ENCODE measurements around the gene IGSF3.

DNA sequence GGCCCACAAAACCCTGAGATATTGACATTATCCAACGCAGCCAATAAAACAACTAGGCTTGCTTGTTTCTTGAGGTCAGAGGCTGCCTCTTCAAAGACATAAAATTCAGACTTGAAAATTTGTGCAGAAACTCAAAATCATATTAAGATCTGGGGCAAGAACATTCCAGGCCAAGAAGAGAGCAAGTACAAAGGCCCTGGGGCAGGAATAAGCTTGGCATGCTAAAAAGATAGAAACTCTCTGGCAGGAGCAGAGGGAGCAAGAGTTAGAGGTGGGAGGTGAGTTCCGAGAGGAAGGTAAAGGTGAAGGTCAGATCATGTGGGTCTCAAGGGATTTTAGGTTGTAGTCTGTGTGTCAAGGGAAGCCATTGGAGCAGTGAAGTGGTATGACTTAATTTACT lies 8.8 kb upstream of the IGSF3 start:
- TF ChIP-seq, protein P1, sequence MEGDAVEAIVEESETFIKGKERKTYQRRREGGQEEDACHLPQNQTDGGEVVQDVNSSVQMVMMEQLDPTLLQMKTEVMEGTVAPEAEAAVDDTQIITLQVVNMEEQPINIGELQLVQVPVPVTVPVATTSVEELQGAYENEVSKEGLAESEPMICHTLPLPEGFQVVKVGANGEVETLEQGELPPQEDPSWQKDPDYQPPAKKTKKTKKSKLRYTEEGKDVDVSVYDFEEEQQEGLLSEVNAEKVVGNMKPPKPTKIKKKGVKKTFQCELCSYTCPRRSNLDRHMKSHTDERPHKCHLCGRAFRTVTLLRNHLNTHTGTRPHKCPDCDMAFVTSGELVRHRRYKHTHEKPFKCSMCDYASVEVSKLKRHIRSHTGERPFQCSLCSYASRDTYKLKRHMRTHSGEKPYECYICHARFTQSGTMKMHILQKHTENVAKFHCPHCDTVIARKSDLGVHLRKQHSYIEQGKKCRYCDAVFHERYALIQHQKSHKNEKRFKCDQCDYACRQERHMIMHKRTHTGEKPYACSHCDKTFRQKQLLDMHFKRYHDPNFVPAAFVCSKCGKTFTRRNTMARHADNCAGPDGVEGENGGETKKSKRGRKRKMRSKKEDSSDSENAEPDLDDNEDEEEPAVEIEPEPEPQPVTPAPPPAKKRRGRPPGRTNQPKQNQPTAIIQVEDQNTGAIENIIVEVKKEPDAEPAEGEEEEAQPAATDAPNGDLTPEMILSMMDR (IDR thresholded peaks at IDR 0.05; ENCODE audit: insufficient read depth, low read length) = no peak
- TF ChIP-seq REST (IDR thresholded peaks at IDR 0.05; ENCODE audit: insufficient replicate concordance, low read depth) (no peak), SPI1 (IDR thresholded peaks at IDR 0.05; ENCODE audit: borderline replicate concordance, low read depth) (no peak), POLR2AphosphoS5 (IDR thresholded peaks at IDR 0.05; ENCODE audit: low read depth) (no peak)
